ENCODE measurements around the gene ZMAT2. TPM values are rescaled to one million over a fixed set of nuclear protein-coding genes. Genes with fewer than 3 reads are reported as not detected.
"Not testable (repeated sequence)": the region's sequence is repeated elsewhere in the genome, so short reads cannot be mapped to it uniquely, and the experiment has no call there.

The ZMAT2 gene
- total and polyA plus RNA-seq, 2 donors (not counting 3 experiments of a cell fraction or from before 2014, with no cell fraction given): 49.0 to 58.0 TPM

DNA sequence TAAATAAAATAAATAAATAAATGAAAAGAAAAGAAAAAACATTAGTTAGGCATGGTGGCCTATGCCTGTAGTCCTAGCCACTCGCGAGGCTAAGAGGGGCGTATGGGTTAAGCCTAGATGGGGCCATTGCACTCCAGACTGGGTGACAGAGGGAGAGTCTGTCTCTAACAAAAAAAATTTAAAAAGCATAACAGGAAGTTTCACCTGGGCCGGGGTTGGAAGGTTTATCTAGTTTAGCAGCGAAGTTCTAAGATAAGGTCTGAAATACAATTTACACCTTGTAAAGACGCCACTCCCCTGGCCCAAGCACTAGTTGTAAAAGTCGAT is 18.0 kb downstream of the ZMAT2 start:
- Histone ChIP-seq H3K4me2 (ENCODE audit: insufficient read depth, low read length) (peak overlapping the region; percentile 16), H3K79me2 (ENCODE audit: control insufficient read depth, insufficient read depth, low read length) (no peaks in the 10 kb centered on the region), H3K9me3 (replicated peaks; ENCODE audit: control insufficient read depth, insufficient read depth, low read length) (no peaks in the 10 kb centered on the region), H3K4me1 (ENCODE audit: control insufficient read depth, extremely low read depth, insufficient read depth, low read length) (peaks cover 6% of the 10 kb centered on the region), H4K20me1 (replicated peaks; ENCODE audit: control insufficient read depth, extremely low read depth, insufficient read depth, low read length) (no peaks in the 10 kb centered on the region), H3K9me1 (replicated peaks; ENCODE audit: control insufficient read depth, extremely low read depth, insufficient read depth, low read length) (no peaks in the 10 kb centered on the region), H3K9ac (replicated peaks; ENCODE audit: extremely low read depth, insufficient read depth, low read length) (no peak overlapping the region), H3K36me3 (ENCODE audit: control insufficient read depth in 2 of 2, extremely low read depth in 1 of 2, insufficient read depth in 2 of 2, low read length in 2 of 2) (no peaks in the 10 kb centered on the region), H2AFZ (ENCODE audit: low read depth, low read length) (peak overlapping the region; percentile 79), H3K27me3 (ENCODE audit: control insufficient read depth in 2 of 2, insufficient read depth in 2 of 2, low read length in 2 of 2) (peaks cover 0 to 2% of the 10 kb centered on the region in 2 experiments), H3K4me3 (replicated peaks in 1 of 3; ENCODE audit: insufficient read depth in 1 of 3, low read depth in 1 of 3, low read length in 3 of 3) (no peak overlapping the region), H3K27ac (ENCODE audit: insufficient read depth, low read depth, low read length) (peak overlapping the region; percentile 60)
- ChIA-PET CTCF (interaction anchor here (0.6 to 4.2 kb wide), 16 partner anchors 17 to 478 kb away, joined by 3 to 64 read pairs (median 5); partner anchors contain the start of genes EIF4EBP3, HARS1, HARS2 and HBEGF), POLR2A (no interaction called here)
- BruUV-seq (replicated peaks): TSS peak; percentile 92
- FAIRE-seq: no peak
- TF ChIP-seq MYC (IDR thresholded peaks at IDR 0.05; ENCODE audit: low read depth, low read length) (no peak), JUN (IDR thresholded peaks at IDR 0.05; ENCODE audit: borderline replicate concordance, insufficient read depth, insufficient read length, low read depth) (no peak), GATA2 (IDR thresholded peaks at IDR 0.05; ENCODE audit: insufficient read depth, insufficient read length, low read depth, low read length) (no peak), FOS (IDR thresholded peaks at IDR 0.05; ENCODE audit: borderline replicate concordance, insufficient read depth, low read length) (no peak), POLR2AphosphoS5 (IDR thresholded peaks at IDR 0.05; ENCODE audit: insufficient read depth, low read depth, low read length) (no peak), MAX (IDR thresholded peaks at IDR 0.05; ENCODE audit: insufficient read depth, insufficient read length) (no peak)
- dilution Hi-C loops (cut with MboI; ENCODE audit: extremely low pct_ligation_motif_present, low sequenced_read_pairs): no loop called here
- DNase-seq (ENCODE audit: low read depth, low spot score): no peak
- intact Hi-C loops (cut with micrococcal nuclease): no loop called here

DNA sequence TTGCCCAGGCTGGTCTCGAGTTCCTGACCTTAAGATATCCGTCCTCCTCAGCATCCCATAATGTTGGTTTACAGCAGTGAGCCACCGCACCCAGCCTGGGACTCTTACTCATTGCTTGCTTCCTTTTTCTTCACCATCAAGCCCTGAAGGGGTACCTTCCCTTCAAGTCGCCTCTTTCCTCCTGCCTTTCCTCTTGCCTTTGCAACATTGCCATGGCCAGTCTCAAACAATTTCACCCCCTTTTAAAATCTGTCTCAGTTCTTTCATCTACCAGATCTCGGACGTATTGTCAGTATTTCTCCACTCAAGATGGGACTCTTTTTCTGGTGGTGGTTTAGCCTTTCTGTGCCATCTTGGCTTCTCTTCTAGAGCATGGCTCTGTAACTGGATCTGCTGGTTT is 20.5 kb downstream of the ZMAT2 start:
- intact Hi-C loops (cut with micrococcal nuclease): loop anchor here (1.0 to 2.0 kb wide), 4 partner anchors 145 to 480 kb away; no protein-coding TSS in a partner anchor
- H3K4me2 ChIP-seq (ENCODE audit: insufficient read depth, low read length); H3K27ac ChIP-seq (ENCODE audit: insufficient read depth, low read depth, low read length); H4K20me1 ChIP-seq (replicated peaks; ENCODE audit: control insufficient read depth, extremely low read depth, insufficient read depth, low read length); H3K4me1 ChIP-seq (ENCODE audit: control insufficient read depth, extremely low read depth, insufficient read depth, low read length); H3K27me3 ChIP-seq (ENCODE audit: control insufficient read depth in 2 of 2, insufficient read depth in 2 of 2, low read length in 2 of 2); dilution Hi-C loops (cut with MboI; ENCODE audit: extremely low pct_ligation_motif_present, low sequenced_read_pairs); H3K79me2 ChIP-seq (ENCODE audit: control insufficient read depth, insufficient read depth, low read length); POLR2A ChIA-PET; FAIRE-seq; H3K4me3 ChIP-seq (replicated peaks in 1 of 3; ENCODE audit: insufficient read depth in 1 of 3, low read depth in 1 of 3, low read length in 3 of 3); H2AFZ ChIP-seq (ENCODE audit: low read depth, low read length); H3K36me3 ChIP-seq (ENCODE audit: control insufficient read depth in 2 of 2, extremely low read depth in 1 of 2, insufficient read depth in 2 of 2, low read length in 2 of 2); BruUV-seq (replicated peaks); DNase-seq (ENCODE audit: low read depth, low spot score); H3K9me3 ChIP-seq (replicated peaks; ENCODE audit: control insufficient read depth, insufficient read depth, low read length); H3K9me1 ChIP-seq (replicated peaks; ENCODE audit: control insufficient read depth, extremely low read depth, insufficient read depth, low read length); H3K9ac ChIP-seq (replicated peaks; ENCODE audit: extremely low read depth, insufficient read depth, low read length): not testable (repeated sequence)
- CTCF ChIA-PET: interaction anchor here (0.7 to 4.2 kb wide), 10 partner anchors 10 to 476 kb away, joined by 3 to 64 read pairs (median 6); partner anchors contain the start of gene HBEGF

DNA sequence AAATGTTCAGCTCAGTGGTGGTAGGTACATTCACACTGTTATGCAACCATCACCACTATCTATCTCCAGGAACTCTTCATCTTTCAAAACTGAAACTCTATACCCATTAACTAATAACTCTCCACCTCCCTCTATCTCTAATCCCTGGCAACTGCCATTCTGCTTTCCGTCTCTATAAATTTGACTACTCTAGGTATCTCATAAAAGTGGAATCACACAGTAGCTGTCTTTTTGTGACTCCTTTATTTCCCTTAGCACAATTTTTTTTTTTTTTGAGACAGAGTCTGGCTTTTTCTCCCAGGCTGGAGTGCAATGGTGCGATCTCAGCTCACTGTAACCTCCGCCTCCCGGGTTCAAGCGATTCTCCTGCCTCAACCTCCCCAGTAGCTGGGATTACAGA is 21.1 kb downstream of the ZMAT2 start:
- H3K9ac ChIP-seq (replicated peaks; ENCODE audit: extremely low read depth, insufficient read depth, low read length); POLR2A ChIA-PET; H2AFZ ChIP-seq (ENCODE audit: low read depth, low read length); H3K36me3 ChIP-seq (ENCODE audit: control insufficient read depth in 2 of 2, extremely low read depth in 1 of 2, insufficient read depth in 2 of 2, low read length in 2 of 2); H3K79me2 ChIP-seq (ENCODE audit: control insufficient read depth, insufficient read depth, low read length); H3K27ac ChIP-seq (ENCODE audit: insufficient read depth, low read depth, low read length); H3K4me2 ChIP-seq (ENCODE audit: insufficient read depth, low read length); BruUV-seq (replicated peaks); H3K9me1 ChIP-seq (replicated peaks; ENCODE audit: control insufficient read depth, extremely low read depth, insufficient read depth, low read length); H4K20me1 ChIP-seq (replicated peaks; ENCODE audit: control insufficient read depth, extremely low read depth, insufficient read depth, low read length); FAIRE-seq; H3K9me3 ChIP-seq (replicated peaks; ENCODE audit: control insufficient read depth, insufficient read depth, low read length); H3K4me1 ChIP-seq (ENCODE audit: control insufficient read depth, extremely low read depth, insufficient read depth, low read length); H3K4me3 ChIP-seq (replicated peaks in 1 of 3; ENCODE audit: insufficient read depth in 1 of 3, low read depth in 1 of 3, low read length in 3 of 3); H3K27me3 ChIP-seq (ENCODE audit: control insufficient read depth in 2 of 2, insufficient read depth in 2 of 2, low read length in 2 of 2); dilution Hi-C loops (cut with MboI; ENCODE audit: extremely low pct_ligation_motif_present, low sequenced_read_pairs); DNase-seq (ENCODE audit: low read depth, low spot score): not testable (repeated sequence)
- CTCF ChIA-PET: interaction anchor here (0.9 to 4.2 kb wide), 4 partner anchors 10 to 360 kb away, joined by 3 to 64 read pairs (median 8); partner anchors contain the start of gene ZMAT2
- intact Hi-C loops (cut with micrococcal nuclease): loop anchor here (2.0 kb wide), 1 partner anchor 481 kb away; no protein-coding TSS in a partner anchor

Measured in endothelial cell of umbilical vein (primary cell).